Brain microvascular endothelial cell (primary cell): ENCODE results near the gene DCANP1.

Experiments used
- DNase-seq: peaks from one replicate; pipeline ENCODE4 v3.0.0-alpha.2; 2020
- H3K27ac ChIP-seq: fragments of 250-450 bp; sonication (Bioruptor Pico); 2 replicates; pipeline ENCODE4 v1.5.1; 2020; ENCODE audit warnings: mild to moderate bottlenecking, moderate library complexity
- H3K27me3 ChIP-seq: fragments of 250-450 bp; sonication (Bioruptor Pico); replicated peaks from 2 replicates; pipeline ENCODE4 v1.5.1; 2020; ENCODE audit warnings: mild to moderate bottlenecking
- H3K36me3 ChIP-seq: fragments of 250-450 bp; sonication (Bioruptor Pico); replicated peaks from 2 replicates; pipeline ENCODE4 v1.5.1; 2020; ENCODE audit warnings: mild to moderate bottlenecking
- H3K4me3 ChIP-seq: 2 replicates; pipeline ENCODE4 v1.5.1; 2011; ENCODE audit warnings: low read depth, mild to moderate bottlenecking, control low read depth, low read length, moderate library complexity
- in situ Hi-C: cut with HindIII; loops from 2 replicates; pipeline ENCODE4 v1.10.0; 2017; ENCODE audit warnings: low sequenced_read_pairs, low pct_ligation_motif_present
- TF ChIP-seq, protein P1 (sequence below): IDR thresholded peaks from 2 replicates; pipeline ENCODE4 v1.5.1; 2011; ENCODE audit warnings: low read depth, mild to moderate bottlenecking, moderate library complexity, low read length, control low read depth, inconsistent platforms; ENCODE audit errors: missing control alignments

DCANP1 gene

DNA sequence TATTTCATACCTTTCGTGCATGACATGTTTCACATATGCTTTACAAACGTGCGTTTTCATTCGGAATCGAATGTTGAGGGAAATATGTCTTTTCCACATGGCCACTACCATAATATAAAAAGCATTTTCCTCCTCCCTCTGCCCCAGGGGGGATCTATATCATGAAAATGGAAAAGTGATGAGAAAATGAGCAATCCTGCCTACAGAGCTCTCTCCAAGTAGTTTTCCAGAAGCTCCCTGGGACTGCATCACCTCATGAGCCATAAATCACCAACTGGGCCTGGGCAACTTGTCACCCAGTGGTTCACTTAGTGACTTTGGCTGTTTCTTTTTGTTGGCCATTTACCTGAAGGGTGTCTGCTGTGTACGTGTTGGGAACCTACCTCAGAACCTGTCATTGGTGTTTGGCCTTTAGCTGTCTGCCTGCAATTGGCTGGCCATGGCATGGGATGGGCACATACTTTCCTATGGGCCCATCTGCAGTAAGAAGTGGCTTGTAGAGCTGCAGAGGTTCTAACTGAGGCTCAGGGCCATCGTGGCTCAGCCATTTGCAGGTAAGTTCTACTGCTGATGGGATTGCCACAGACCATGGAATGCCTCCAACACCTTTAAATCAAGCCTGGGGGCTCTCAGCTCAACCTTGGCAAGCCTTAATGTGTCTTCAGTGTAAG is 14.5 kb upstream of the DCANP1 start:
- H3K27ac ChIP-seq, result no peak overlapping the region
- DNase-seq, result no peak
- in situ Hi-C loops, result loop anchor here (10.0 kb wide), 1 partner anchor 93 kb away; no protein-coding TSS in a partner anchor
- H3K27me3 ChIP-seq, result peaks cover 25% of the 10 kb centered on the region
- TF ChIP-seq, protein P1, sequence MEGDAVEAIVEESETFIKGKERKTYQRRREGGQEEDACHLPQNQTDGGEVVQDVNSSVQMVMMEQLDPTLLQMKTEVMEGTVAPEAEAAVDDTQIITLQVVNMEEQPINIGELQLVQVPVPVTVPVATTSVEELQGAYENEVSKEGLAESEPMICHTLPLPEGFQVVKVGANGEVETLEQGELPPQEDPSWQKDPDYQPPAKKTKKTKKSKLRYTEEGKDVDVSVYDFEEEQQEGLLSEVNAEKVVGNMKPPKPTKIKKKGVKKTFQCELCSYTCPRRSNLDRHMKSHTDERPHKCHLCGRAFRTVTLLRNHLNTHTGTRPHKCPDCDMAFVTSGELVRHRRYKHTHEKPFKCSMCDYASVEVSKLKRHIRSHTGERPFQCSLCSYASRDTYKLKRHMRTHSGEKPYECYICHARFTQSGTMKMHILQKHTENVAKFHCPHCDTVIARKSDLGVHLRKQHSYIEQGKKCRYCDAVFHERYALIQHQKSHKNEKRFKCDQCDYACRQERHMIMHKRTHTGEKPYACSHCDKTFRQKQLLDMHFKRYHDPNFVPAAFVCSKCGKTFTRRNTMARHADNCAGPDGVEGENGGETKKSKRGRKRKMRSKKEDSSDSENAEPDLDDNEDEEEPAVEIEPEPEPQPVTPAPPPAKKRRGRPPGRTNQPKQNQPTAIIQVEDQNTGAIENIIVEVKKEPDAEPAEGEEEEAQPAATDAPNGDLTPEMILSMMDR, result no peak
- H3K36me3 ChIP-seq, result no peaks in the 10 kb centered on the region
- no peak overlapping the region for H3K4me3 ChIP-seq

DNA sequence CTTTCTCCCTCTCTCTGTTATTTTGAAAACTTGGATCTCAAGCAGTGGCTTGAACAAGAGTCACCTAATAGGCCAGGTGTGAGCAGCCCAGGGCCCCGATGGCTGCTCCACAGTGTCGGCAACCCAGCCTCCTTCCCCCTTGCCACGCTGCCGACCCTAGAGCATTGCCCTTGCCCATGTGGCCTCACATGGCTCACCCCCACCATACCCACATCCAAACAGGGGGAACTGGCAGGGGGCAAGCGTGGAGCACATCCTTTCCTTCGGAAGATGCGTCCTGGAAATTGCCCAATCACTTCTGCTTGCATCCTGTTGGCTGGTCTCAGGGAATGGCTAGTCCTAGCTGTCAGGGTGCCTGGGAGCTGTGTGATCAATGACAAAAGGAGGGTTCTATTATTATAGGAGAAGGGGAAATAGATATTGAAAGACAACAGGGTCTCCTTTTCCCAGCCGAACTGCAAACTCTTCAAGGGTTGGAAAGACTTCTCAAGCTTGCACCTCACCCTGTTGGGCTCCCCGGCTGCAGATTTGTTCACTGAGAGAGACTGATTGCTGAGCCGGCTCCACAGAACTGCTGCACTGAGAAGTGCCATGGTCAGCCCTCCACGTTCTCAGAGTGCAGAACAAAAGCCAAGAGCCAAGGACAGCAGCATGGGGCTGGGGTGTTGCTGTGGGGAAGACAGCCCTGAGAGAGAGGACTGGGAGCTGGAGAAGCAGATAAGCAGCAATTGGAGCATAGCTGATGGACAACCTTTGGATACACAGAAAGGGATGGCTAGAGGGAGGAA is 13.3 kb upstream of the DCANP1 start:
- in situ Hi-C loops, result loop anchor here (10.0 kb wide), 1 partner anchor 94 kb away; no protein-coding TSS in a partner anchor
- no peak overlapping the region for H3K4me3 ChIP-seq
- no peak overlapping the region for H3K27ac ChIP-seq
- H3K27me3 ChIP-seq, result peaks cover 25% of the 10 kb centered on the region
- no peak for DNase-seq
- TF ChIP-seq, protein P1, result no peak
- no peaks in the 10 kb centered on the region for H3K36me3 ChIP-seq

DNA sequence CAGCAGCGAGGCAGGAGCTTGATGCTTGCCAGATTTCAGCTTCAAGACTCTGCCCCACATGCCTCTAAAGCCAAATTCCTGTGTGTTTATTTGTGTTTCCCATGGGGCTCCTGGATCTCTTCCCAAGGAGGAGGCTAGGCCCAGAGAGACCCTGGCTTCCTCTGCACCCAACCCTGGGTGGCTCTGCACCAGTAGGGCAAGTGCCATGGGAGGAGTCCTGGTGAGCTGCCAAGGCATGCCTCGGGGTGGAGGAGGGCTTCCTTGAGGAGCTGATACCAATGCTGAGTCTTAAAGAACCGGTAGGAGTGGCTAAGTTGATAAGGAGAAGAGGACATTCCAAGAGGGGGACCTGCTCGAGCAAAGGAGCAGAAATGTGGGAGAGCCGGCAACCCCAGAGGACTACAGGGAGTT is 11.8 kb upstream of the DCANP1 start:
- TF ChIP-seq, protein P1, result no peak
- no peak overlapping the region for H3K27ac ChIP-seq
- H3K36me3 ChIP-seq, result no peaks in the 10 kb centered on the region
- H3K27me3 ChIP-seq, result peaks cover 17% of the 10 kb centered on the region
- in situ Hi-C loops, result no loop called here
- H3K4me3 ChIP-seq, result no peak overlapping the region
- no peak for DNase-seq

DNA sequence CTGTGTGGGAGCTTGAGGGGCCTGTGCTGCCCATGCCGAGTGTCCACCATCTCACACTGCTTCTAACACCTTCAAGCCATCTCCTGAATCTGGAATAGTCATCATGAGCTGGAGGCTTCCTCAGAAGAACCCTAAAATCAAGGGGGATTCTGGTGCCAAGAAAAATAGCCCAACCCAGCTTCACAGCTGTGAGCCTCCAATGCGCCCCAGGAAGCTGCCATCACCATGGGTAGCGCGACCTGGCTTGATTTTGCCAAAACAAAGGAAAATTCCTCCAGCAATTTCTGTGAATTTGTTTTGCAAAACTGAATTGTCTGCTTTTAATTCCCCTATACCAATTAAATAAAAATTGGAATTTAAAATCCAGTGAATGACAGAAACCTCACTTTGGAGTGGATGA is 11.2 kb upstream of the DCANP1 start:
- Histone ChIP-seq H3K27ac (no peak overlapping the region), H3K27me3 (peaks cover 17% of the 10 kb centered on the region), H3K36me3 (no peaks in the 10 kb centered on the region), H3K4me3 (no peak overlapping the region)
- TF ChIP-seq, protein P1, result no peak
- in situ Hi-C loops, result no loop called here
- no peak for DNase-seq

DNA sequence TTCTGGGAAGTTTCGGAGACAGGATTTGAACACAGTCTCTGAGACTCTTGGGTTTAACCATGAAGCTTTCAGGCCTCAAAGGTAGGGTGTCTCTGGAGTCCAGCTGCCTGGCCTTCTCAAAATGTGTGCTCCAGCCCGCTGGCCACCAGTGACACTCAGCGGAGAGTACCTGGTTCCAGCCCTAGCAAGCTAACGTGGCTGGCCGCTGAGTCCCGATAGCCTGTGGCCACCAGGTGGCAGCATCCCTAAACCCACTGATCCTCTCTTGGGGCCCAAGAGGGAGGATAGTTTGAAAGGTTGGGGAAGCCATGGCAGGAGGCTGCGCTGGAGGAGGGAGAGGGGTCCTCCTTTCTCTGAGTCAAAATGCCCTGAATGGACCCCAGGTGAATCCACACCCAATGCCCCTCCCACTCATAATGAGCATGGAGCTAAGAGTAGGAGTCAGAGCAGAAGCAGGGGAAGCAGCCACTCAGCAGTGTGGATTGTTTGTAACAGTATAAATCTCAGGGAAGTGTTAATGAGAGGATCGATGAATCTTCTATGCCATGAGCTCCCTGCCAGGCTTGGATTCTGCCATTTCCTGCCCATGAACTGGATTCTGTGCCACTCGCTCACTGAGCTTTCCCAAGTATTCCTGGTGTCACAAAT is 10.4 kb upstream of the DCANP1 start:
- Histone ChIP-seq H3K36me3 (no peaks in the 10 kb centered on the region), H3K27me3 (peaks cover 17% of the 10 kb centered on the region), H3K27ac (no peak overlapping the region), H3K4me3 (no peak overlapping the region)
- peak; percentile 49 for DNase-seq
- in situ Hi-C loops, result no loop called here
- TF ChIP-seq, protein P1, result peak; percentile 94
